Measurements from ENCODE around the gene SCARB1. TPM values are rescaled to one million over a fixed set of nuclear protein-coding genes. Genes with fewer than 3 reads are reported as not detected.

The SCARB1 gene
- total RNA-seq, 1 experiment from 2014 or later = 359 TPM

DNA sequence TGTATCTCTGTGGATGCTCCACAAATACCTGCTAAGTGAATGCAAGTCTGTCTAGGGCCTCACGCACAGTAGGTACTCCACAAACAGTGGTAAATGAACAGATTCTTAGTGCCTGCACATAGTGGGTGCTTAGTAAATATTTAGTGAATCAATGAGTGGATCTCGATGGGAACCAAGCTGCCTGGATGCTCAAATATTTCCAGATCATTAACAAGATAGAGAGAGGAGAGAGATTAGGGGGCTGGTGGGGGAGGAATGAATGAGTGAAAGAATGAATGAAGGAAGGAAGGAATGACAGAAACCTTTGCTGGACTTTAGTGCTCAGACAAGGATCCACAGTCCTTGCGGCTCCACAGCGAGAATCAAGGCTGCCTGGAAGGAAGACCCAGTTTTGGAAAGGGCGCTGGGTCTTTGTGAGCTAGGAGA, 118.2 kb downstream of the SCARB1 start:
- ChIA-PET CTCF (interaction anchor here (0.8 kb wide), 1 partner anchor 15 kb away, joined by 3 read pairs; no protein-coding TSS in a partner anchor), POLR2A (no interaction called here)
- peak overlapping the region; percentile 100 for H3K27ac ChIP-seq (ENCODE audit: low read length)
- no peaks in the 10 kb centered on the region for H3K27me3 ChIP-seq (ENCODE audit: control insufficient read depth, insufficient read depth, low read length)
- H3K4me3 ChIP-seq (ENCODE audit: low read depth in 2 of 2, low read length in 2 of 2) = peak overlapping the region; percentile 12 to 26; a peak in 3 of 4 replicates
- H3K36me3 ChIP-seq (ENCODE audit: control insufficient read depth, insufficient read depth, low read length) = no peaks in the 10 kb centered on the region
- in situ Hi-C loops (cut with HindIII; ENCODE audit: low pct_unique_long_range_greater_than_20kb, low sequenced_read_pairs) = no loop called here
- DNase-seq (ENCODE audit: low read depth, low spot score) (no peak), ATAC-seq (no peak)
- BruUV-seq (replicated peaks) = no TSS peak
- no peak for TF ChIP-seq SIN3A (IDR thresholded peaks at IDR 0.05; ENCODE audit: borderline replicate concordance, insufficient read depth, low read depth, low read length)
- TF ChIP-seq CTCF (IDR thresholded peaks at IDR 0.05) = no peak
- no peak for TF ChIP-seq TCF7L2 (IDR thresholded peaks at IDR 0.05; ENCODE audit: low read depth, low read length)
- no peak for TF ChIP-seq POLR2AphosphoS5 (IDR thresholded peaks at IDR 0.05; ENCODE audit: low read depth, low read length)
- no peak for TF ChIP-seq REST (IDR thresholded peaks at IDR 0.05; ENCODE audit: insufficient read depth in 1 of 2, low read depth in 2 of 2, low read length in 1 of 2)
- intact Hi-C loops (cut with micrococcal nuclease; ENCODE audit: unreplicated experiment) = no loop called here
- no peaks in the 10 kb centered on the region for H3K9me3 ChIP-seq (ENCODE audit: control insufficient read depth, insufficient read depth, low read depth, low read length)
- peaks cover 86% of the 10 kb centered on the region for H3K4me1 ChIP-seq (ENCODE audit: control insufficient read depth, insufficient read depth, low read length)

GRCh38 chr12:124744659-124745464, 118.8 kb downstream of the SCARB1 start:
- TF ChIP-seq TCF7L2 (IDR thresholded peaks at IDR 0.05; ENCODE audit: low read depth, low read length) (no peak), REST (IDR thresholded peaks at IDR 0.05; ENCODE audit: insufficient read depth in 1 of 2, low read depth in 2 of 2, low read length in 1 of 2) (no peak), POLR2AphosphoS5 (IDR thresholded peaks at IDR 0.05; ENCODE audit: low read depth, low read length) (no peak), CTCF (IDR thresholded peaks at IDR 0.05) (no peak), SIN3A (IDR thresholded peaks at IDR 0.05; ENCODE audit: borderline replicate concordance, insufficient read depth, low read depth, low read length) (no peak)
- DNase-seq (ENCODE audit: low read depth, low spot score) (no peak), ATAC-seq (no peak)
- BruUV-seq (replicated peaks) = no TSS peak
- no peaks in the 10 kb centered on the region for H3K27me3 ChIP-seq (ENCODE audit: control insufficient read depth, insufficient read depth, low read length)
- ChIA-PET CTCF (interaction anchor here (0.8 kb wide), 1 partner anchor 14 kb away, joined by 3 read pairs; no protein-coding TSS in a partner anchor), POLR2A (no interaction called here)
- no peaks in the 10 kb centered on the region for H3K36me3 ChIP-seq (ENCODE audit: control insufficient read depth, insufficient read depth, low read length)
- H3K4me1 ChIP-seq (ENCODE audit: control insufficient read depth, insufficient read depth, low read length) = peaks cover 86% of the 10 kb centered on the region
- intact Hi-C loops (cut with micrococcal nuclease; ENCODE audit: unreplicated experiment) = no loop called here
- in situ Hi-C loops (cut with HindIII; ENCODE audit: low pct_unique_long_range_greater_than_20kb, low sequenced_read_pairs) = no loop called here
- peaks cover 3% of the 10 kb centered on the region; the same call in 1 of the 2 replicates for H3K9me3 ChIP-seq (ENCODE audit: control insufficient read depth, insufficient read depth, low read depth, low read length)
- no peak overlapping the region for H3K4me3 ChIP-seq (ENCODE audit: low read depth in 2 of 2, low read length in 2 of 2)
- H3K27ac ChIP-seq (ENCODE audit: low read length) = peak overlapping the region; percentile 100

All from Panc1 (cell line).